T-helper 17 cell (primary cell): ENCODE results near the gene FAM13A. TPM values are rescaled to one million over a fixed set of nuclear protein-coding genes. Genes with fewer than 3 reads are reported as not detected.
"Not testable (repeated sequence)": the region's sequence is repeated elsewhere in the genome, so short reads cannot be mapped to it uniquely, and the experiment has no call there.

Experiments used
- ATAC-seq: fragments of 150-1000 bp; cut with Tn5 transposase; 2 replicates; pipeline ENCODE4 v1.10.0; 2021; ENCODE audit warnings: mild to moderate bottlenecking, moderate library complexity
- DNase-seq, 3 donors: peaks; one replicate each; pipeline versions ENCODE4 v3.0.0 to v3.0.0-alpha.2; 2020 to 2021
- H3K9me3 ChIP-seq: one replicate; pipeline ENCODE4 v1.7.0; 2013; ENCODE audit warnings: low read length, mild to moderate bottlenecking; ENCODE audit not compliant: control insufficient read depth, poor library complexity, severe bottlenecking
- H3K27ac Mint-ChIP-seq: one replicate; pipeline ENCODE4 v1.8.0; 2022; ENCODE audit warnings: mild to moderate bottlenecking, moderate library complexity, mixed read lengths
- H3K27me3 Mint-ChIP-seq: one replicate; pipeline ENCODE4 v1.8.0; 2022; ENCODE audit warnings: mixed read lengths
- H3K36me3 Mint-ChIP-seq: one replicate; pipeline ENCODE4 v1.8.0; 2022; ENCODE audit warnings: low read depth, mixed read lengths
- H3K4me1 Mint-ChIP-seq: one replicate; pipeline ENCODE4 v1.8.0; 2022; ENCODE audit warnings: mild to moderate bottlenecking, mixed read lengths
- H3K4me3 Mint-ChIP-seq: one replicate; pipeline ENCODE4 v1.8.0; 2022; ENCODE audit warnings: mild to moderate bottlenecking, moderate library complexity, mixed read lengths
- total RNA-seq, 4 donors: library from RNA in 2 of 4; stranded (reverse) in 2 of 4; gene quantifications; one replicate each; pipeline ENCODE4 v1.2.3 and lab custom pipeline; 2022 to 2026

The FAM13A gene
- total RNA-seq, 2 donors from 2014 or later, result 10.8 to 37.5 TPM

GRCh38 chr4:89057844-89058243 lies 859 bp upstream of the FAM13A start:
- DNase-seq, ATAC-seq, H3K9me3 ChIP-seq, H3K36me3 Mint-ChIP-seq, H3K4me1 Mint-ChIP-seq, H3K27ac Mint-ChIP-seq, H3K27me3 Mint-ChIP-seq: not testable (repeated sequence)
- peak overlapping the region; percentile 4 for H3K4me3 Mint-ChIP-seq

GRCh38 chr4:89056292-89056952 lies 563 bp downstream of the FAM13A start:
- no peak for ATAC-seq
- Mint-ChIP-seq H3K27ac (no peak overlapping the region), H3K36me3 (no peaks in the 10 kb centered on the region), H3K4me3 (no peak overlapping the region), H3K4me1 (peaks cover 3% of the 10 kb centered on the region), H3K27me3 (no peaks in the 10 kb centered on the region)
- no peaks in the 10 kb centered on the region for H3K9me3 ChIP-seq
- no peak for DNase-seq

- peaks cover 3% of the 10 kb centered on the region for H3K4me1 Mint-ChIP-seq
- no peaks in the 10 kb centered on the region for H3K36me3 Mint-ChIP-seq
- no peaks in the 10 kb centered on the region for H3K9me3 ChIP-seq
- no peaks in the 10 kb centered on the region for H3K27me3 Mint-ChIP-seq
- ATAC-seq (no peak), DNase-seq (no peak)
- no peak overlapping the region for H3K27ac Mint-ChIP-seq
- no peak overlapping the region for H3K4me3 Mint-ChIP-seq
These were observed 1.6 kb downstream of the FAM13A start for GRCh38 chr4:89055157-89056080.

GRCh38 chr4:89054627-89055026 lies 2.4 kb downstream of the FAM13A start:
- ATAC-seq (no peak), DNase-seq (no peak)
- H3K4me1 Mint-ChIP-seq, result peaks cover 3% of the 10 kb centered on the region
- no peak overlapping the region for H3K4me3 Mint-ChIP-seq
- no peaks in the 10 kb centered on the region for H3K27me3 Mint-ChIP-seq
- no peaks in the 10 kb centered on the region for H3K36me3 Mint-ChIP-seq
- H3K9me3 ChIP-seq, result no peaks in the 10 kb centered on the region
- no peak overlapping the region for H3K27ac Mint-ChIP-seq

GRCh38 chr4:89049853-89050252 lies 7.1 kb downstream of the FAM13A start:
- Mint-ChIP-seq H3K36me3 (no peaks in the 10 kb centered on the region), H3K27me3 (no peaks in the 10 kb centered on the region), H3K27ac (no peak overlapping the region), H3K4me3 (no peak overlapping the region), H3K4me1 (peaks cover 3% of the 10 kb centered on the region)
- no peak for ATAC-seq
- H3K9me3 ChIP-seq, result no peaks in the 10 kb centered on the region
- no peak for DNase-seq

- Mint-ChIP-seq H3K4me3 (no peak overlapping the region), H3K27ac (no peak overlapping the region), H3K4me1 (no peaks in the 10 kb centered on the region), H3K27me3 (no peaks in the 10 kb centered on the region), H3K36me3 (no peaks in the 10 kb centered on the region)
- H3K9me3 ChIP-seq, result no peaks in the 10 kb centered on the region
- no peak for DNase-seq
- no peak for ATAC-seq
These were observed 7.9 kb downstream of the FAM13A start for GRCh38 chr4:89048906-89049601.

GRCh38 chr4:89044147-89044900 lies 12.7 kb downstream of the FAM13A start:
- no peaks in the 10 kb centered on the region for H3K36me3 Mint-ChIP-seq
- no peak overlapping the region for H3K27ac Mint-ChIP-seq
- no peaks in the 10 kb centered on the region for H3K4me1 Mint-ChIP-seq
- ATAC-seq, result no peak
- DNase-seq, result no peak
- H3K9me3 ChIP-seq, result no peaks in the 10 kb centered on the region
- peaks cover 12% of the 10 kb centered on the region for H3K27me3 Mint-ChIP-seq
- H3K4me3 Mint-ChIP-seq, result no peak overlapping the region

GRCh38 chr4:89042055-89042454 lies 14.9 kb downstream of the FAM13A start:
- Mint-ChIP-seq H3K27me3 (peaks cover 12% of the 10 kb centered on the region), H3K4me1 (no peaks in the 10 kb centered on the region), H3K4me3 (no peak overlapping the region), H3K27ac (no peak overlapping the region), H3K36me3 (no peaks in the 10 kb centered on the region)
- ATAC-seq, result no peak
- no peaks in the 10 kb centered on the region for H3K9me3 ChIP-seq
- no peak for DNase-seq

- Mint-ChIP-seq H3K36me3 (no peaks in the 10 kb centered on the region), H3K27ac (no peak overlapping the region), H3K27me3 (peaks cover 12% of the 10 kb centered on the region), H3K4me1 (no peaks in the 10 kb centered on the region), H3K4me3 (no peak overlapping the region)
- no peak for ATAC-seq
- H3K9me3 ChIP-seq, result no peaks in the 10 kb centered on the region
- DNase-seq, result no peak
These were observed 17.2 kb downstream of the FAM13A start for GRCh38 chr4:89039730-89040338.

- no peak overlapping the region for H3K4me3 Mint-ChIP-seq
These were observed 20.4 kb downstream of the FAM13A start for GRCh38 chr4:89036535-89036934.

GRCh38 chr4:89031272-89031671 lies 25.7 kb downstream of the FAM13A start:
- no peaks in the 10 kb centered on the region for H3K4me1 Mint-ChIP-seq
- no peak overlapping the region for H3K27ac Mint-ChIP-seq

More at GRCh38 chr4:89036535-89036934, 20.4 kb downstream of the FAM13A start:
- DNase-seq (no peak), ATAC-seq (no peak)
- H3K4me1 Mint-ChIP-seq, result no peaks in the 10 kb centered on the region
- peaks cover 7% of the 10 kb centered on the region for H3K27me3 Mint-ChIP-seq
- H3K9me3 ChIP-seq, result no peaks in the 10 kb centered on the region
- no peaks in the 10 kb centered on the region for H3K36me3 Mint-ChIP-seq
- H3K27ac Mint-ChIP-seq, result no peak overlapping the region

GRCh38 chr4:89029591-89029990 lies 27.4 kb downstream of the FAM13A start:
- Mint-ChIP-seq H3K27ac (peak overlapping the region; percentile 79), H3K4me3 (no peak overlapping the region), H3K36me3 (no peaks in the 10 kb centered on the region), H3K4me1 (no peaks in the 10 kb centered on the region), H3K27me3 (no peaks in the 10 kb centered on the region)
- ATAC-seq (peak; percentile 93), DNase-seq (no peak)
- no peaks in the 10 kb centered on the region for H3K9me3 ChIP-seq

More at GRCh38 chr4:89031272-89031671, 25.7 kb downstream of the FAM13A start:
- Mint-ChIP-seq H3K27me3 (no peaks in the 10 kb centered on the region), H3K36me3 (no peaks in the 10 kb centered on the region), H3K4me3 (no peak overlapping the region)
- ATAC-seq (no peak), DNase-seq (no peak)
- H3K9me3 ChIP-seq, result no peaks in the 10 kb centered on the region
